DMS153 treated with DMSO at 0.1 percent for 48 hours (cell line): ENCODE results near the gene UPF1.

Experiments
- DNase-seq: peaks from one replicate; lab custom pipeline; 2025; ENCODE audit not compliant: unreplicated experiment; lab: John Stamatoyannopoulos, UW

Gene UPF1

GRCh38 chr19:18831524-18832305 lies at the start of gene UPF1:
Gene UPF1 (plus strand): TSS chr19:18831959. CDS start chr19:18832210, 251 bp downstream.
- peak; percentile 88 for DNase-seq

GRCh38 chr19:18782559-18783225 lies 49.1 kb upstream of the UPF1 start:
- no peak for DNase-seq

- no peak for DNase-seq
Observed at GRCh38 chr19:18783958-18784785, 47.6 kb upstream of the UPF1 start.

DNA sequence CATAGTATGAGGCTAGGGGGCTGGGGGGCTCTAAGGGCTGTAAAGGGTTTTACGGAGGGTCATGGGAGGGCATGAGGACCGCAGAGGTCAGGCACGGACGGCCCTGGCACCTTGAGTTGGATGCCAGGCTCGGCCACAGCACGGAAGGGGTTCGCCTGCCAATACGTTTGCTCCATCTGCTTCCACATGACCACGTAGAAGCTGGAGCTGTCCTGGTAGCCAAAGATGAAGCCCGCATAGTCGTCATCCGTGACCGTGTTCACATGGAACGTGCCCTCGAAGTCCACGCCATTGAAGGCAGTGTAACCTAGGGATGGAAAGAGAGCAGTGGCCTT lies 47.0 kb upstream of the UPF1 start:
- DNase-seq: no peak

GRCh38 chr19:18785179-18786124 lies 46.3 kb upstream of the UPF1 start:
- DNase-seq: peak; percentile 40

DNA sequence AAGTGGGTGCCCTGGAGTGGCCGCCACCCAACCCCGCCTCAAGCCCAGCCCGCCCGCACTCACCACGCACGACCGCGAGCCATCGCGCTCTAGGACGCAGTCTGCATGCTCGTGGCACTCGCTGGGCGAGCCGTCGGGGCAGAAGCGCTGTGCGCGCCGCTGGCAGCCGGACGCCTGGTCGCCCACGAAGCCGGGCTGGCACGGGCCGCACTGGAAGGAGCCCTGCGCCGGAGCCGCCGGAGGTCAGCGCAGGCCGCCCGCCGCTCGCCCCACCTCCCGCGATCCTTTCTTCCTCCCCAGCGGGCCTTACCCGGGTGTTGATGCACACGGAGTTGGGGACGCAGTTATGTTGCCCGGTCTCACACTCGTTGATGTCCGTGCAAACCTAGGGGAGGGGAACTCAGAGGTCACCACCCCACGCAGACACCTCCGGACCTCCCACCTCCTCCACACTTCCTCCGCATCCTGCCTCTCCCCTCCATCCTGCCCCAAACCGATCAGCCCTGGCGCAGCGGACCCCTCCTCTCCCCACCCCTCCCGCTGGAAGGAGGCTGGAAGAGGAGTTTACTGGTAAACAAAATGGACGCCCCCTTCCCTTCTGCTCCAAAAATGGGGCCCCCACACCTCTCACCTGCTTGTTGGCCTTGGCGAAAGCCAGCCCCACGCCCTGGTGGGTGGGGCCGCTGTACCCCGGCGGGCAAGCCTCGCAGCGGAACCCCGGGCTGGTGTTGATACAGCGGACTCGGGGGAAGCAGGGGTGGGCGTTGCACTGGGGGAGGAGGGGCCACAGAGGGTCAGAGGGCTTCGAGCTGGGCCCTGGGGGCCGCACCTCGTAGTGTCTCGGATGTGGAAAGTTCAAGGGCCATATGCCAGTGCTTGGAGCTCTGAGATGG lies 43.0 kb upstream of the UPF1 start:
- DNase-seq: no peak

- DNase-seq: no peak
Observed at GRCh38 chr19:18789422-18789869, 42.3 kb upstream of the UPF1 start.

DNA sequence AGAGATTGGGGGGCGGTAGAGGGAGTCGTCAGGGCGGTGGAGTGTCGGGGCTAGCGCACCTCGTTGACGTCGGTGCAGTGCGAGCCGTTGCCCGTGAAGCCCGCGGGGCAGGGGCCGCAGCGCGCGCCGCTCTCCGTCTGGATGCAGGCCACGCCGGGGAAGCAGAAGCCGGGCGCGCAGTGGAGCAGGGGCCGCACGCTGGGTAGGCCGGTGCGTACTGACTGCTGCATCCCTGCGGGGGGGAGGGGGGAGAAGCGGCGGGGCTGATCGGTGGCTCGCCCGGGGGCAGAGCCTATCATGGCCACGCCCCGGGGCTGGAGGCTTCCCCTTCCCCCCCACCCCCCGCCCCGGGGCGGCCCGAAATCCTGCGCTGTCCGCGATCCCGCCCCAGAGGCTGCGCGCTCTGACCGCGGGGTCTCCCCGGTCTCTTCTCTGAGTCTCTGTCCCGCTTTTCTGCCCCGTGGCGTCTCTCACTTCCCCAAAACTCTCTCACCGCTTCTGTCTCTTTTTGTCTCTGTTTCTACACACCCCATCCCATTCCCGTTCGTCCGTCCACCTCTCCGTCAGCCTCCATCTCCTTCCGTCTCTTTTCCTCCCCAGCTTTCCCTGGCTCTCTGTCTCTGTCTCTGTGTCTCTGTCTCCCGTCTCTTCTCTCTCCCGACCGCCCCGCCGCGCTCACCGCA lies 41.7 kb upstream of the UPF1 start:
- DNase-seq: no peak

GRCh38 chr19:18790566-18791314 lies 41.0 kb upstream of the UPF1 start, which contains the start of gene COMP:
Gene COMP (minus strand): TSS chr19:18791305. CDS start chr19:18791269, 36 bp downstream.
- DNase-seq: no peak

GRCh38 chr19:18791315-18791678 lies 40.5 kb upstream of the UPF1 start:
- no peak for DNase-seq

DNA sequence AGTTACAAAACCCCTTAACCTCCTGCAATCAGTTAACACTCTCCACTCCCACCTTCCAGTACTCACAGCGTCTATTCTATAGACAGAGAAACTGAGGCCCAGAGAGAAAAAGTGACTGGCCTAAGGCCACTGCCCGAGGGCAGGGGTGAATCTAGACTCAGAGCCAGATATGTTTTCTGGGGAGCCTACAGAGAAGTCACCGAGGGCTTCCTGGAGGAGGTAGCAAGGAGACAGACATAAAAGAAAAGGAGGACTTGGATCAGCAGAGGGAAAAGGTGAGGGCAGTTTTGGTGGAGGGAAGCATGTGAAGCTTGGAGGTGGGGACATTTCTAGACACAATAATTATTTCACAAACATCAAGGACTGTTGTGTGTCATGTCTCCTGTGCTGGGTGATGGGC lies 39.1 kb upstream of the UPF1 start:
- DNase-seq: no peak

GRCh38 chr19:18793144-18794028 lies 38.4 kb upstream of the UPF1 start:
- DNase-seq: no peak

- DNase-seq: no peak
Observed at GRCh38 chr19:18794029-18794313, 37.8 kb upstream of the UPF1 start.

DNA sequence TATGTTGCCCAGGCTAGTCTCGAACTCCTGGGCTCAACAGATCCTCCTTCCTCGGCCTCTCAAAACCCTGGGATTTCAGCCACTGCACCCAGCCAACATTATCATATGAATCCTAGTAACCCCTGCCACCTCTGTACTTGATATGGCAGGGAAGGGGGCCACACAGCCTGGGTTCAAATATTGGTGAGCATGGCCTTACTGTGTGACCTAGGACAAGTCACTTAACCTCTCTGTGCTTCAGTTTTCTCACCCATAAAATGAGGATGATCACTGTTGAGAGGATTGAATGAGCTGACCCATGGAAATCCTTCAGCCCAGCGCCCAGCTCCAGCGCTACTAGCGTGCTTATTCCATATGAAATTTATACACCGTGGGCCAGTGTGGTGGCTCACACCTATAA lies 37.1 kb upstream of the UPF1 start:
- no peak for DNase-seq

- DNase-seq: no peak
Observed at GRCh38 chr19:18795540-18795939, 36.2 kb upstream of the UPF1 start.

GRCh38 chr19:18796239-18796638 lies 35.5 kb upstream of the UPF1 start:
- DNase-seq: no peak
